NCI-H1930 (cell line): ENCODE data around the gene CPZ.

Experiments
- DNase-seq, 2 experiments: peaks; one replicate each; lab custom pipeline; 2025; lab: John Stamatoyannopoulos, UW

CPZ gene

DNA sequence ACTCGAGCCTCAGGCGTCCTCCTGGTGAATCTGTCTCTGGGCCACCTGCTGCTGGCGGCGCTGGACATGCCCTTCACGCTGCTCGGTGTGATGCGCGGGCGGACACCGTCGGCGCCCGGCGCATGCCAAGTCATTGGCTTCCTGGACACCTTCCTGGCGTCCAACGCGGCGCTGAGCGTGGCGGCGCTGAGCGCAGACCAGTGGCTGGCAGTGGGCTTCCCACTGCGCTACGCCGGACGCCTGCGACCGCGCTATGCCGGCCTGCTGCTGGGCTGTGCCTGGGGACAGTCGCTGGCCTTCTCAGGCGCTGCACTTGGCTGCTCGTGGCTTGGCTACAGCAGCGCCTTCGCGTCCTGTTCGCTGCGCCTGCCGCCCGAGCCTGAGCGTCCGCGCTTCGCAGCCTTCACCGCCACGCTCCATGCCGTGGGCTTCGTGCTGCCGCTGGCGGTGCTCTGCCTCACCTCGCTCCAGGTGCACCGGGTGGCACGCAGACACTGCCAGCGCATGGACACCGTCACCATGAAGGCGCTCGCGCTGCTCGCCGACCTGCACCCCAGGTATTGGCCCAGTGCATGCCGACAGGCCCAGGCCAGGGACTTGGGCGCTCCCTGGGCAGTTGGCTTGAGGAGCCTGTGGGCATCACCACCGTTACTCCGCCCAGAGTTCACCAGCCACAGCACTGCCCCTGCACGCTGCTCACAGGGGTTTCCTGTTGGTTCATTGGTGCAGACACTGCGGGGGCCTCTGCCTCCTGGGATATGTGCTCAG, 11.3 kb upstream of the CPZ start:
- no peak for DNase-seq

DNA sequence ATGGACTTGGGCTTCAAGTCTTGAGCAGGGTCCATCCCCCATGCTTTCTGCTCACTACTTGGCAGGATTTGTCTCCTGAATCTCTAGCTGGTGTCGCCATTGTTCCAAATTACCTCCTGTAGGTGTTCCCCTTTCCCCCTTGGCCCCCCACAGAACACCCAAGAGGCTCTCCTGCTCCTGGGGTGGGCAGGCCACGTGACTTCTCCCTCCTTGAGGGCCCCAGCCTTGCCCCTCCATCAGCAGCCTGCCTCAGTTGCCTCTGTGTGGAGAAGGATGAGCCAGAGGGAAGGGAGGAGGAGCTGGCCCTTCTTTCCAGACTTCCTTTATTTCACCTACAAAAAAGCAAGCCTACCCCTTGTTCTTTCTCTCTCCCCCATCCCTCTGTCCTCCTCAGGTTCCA, 10.5 kb upstream of the CPZ start:
- DNase-seq, result no peak

DNA sequence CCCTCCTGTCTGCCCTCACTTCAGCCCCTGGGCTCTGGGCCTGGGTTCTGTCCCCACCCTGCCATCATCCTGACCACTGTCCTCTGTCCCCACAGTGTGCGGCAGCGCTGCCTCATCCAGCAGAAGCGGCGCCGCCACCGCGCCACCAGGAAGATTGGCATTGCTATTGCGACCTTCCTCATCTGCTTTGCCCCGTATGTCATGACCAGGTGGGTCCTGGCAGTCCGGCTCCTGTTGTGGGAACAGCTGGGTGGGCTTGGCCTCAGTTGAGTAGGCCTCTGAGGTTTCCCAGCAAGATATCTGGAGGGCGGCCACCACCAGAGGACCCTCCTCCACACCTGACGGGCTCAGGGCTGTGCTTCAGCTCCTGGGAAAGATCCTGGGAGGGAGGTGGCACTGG, 10.1 kb upstream of the CPZ start:
- no peak for DNase-seq

DNA sequence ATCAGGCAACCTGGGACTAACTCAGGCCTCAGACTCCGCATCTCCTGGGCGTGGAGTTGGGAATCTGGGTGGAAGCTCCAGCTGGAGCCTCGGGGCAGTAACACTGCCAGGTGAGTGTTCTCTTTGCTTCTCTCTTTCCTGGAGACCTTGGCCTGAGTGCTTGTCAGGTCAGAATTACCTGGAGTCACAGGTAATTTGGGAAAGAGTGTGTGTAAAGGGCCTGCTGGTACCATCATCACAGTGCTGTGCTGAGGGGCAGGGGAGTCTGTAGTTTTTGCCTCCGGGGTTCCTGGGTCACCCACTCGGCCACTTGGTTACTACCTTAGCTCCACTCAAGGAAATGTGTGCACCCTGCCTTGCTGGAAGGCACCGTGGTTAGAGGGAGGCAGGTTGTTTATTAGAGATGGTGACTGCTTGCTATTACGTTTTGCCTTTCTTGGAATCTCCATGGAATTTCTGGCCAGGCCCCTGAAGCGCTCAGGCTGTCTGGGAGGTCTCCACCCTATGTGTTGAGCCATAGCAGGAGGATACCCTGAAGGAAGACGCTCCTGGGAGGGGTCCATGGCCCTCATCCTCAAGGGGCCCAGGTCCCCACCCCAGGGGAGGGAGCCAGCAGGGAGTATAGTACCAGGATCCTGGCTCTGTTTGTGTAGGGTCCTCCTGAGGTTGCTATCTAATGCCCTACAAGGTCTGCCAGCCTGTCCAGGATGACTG, 9.5 kb upstream of the CPZ start:
- no peak for DNase-seq

DNA sequence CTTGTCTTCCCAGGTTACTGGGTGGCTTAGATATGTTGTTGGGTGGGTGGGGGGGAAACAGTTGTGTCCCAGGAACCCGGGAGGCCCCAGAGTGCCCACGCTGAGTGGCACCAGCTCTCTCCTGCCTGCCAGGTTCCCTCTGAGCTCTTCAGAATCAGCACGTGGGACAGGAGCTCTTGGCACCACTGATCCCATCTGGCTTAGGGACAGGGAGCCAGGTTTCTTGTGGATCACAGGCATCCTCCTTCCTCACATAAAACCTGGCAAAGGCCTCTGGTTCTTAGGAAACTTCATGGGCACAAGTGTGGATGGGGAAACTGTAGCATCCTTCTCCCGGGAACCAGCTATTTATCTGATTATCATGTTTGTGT, 8.9 kb upstream of the CPZ start:
- no peak for DNase-seq

DNA sequence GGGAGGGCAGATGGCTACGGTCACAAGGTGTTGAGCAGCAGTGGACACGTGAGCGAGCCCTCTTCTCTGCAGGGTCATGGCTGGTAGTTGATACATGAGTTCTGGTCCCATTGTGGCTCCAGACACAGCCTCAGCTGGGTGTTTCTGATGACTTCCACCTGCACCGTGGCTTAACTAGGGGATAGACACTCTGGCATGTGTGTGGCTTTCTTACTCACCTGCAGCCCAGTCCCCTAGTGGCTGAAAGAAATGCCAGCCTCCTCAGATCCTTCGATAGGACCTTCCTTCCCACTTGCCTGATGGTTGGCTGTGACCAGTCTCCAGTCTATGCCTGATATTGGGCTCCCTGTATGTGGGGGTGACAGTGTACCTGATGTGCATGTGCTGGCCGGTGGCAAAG, 7.4 kb upstream of the CPZ start:
- DNase-seq, result no peak

DNA sequence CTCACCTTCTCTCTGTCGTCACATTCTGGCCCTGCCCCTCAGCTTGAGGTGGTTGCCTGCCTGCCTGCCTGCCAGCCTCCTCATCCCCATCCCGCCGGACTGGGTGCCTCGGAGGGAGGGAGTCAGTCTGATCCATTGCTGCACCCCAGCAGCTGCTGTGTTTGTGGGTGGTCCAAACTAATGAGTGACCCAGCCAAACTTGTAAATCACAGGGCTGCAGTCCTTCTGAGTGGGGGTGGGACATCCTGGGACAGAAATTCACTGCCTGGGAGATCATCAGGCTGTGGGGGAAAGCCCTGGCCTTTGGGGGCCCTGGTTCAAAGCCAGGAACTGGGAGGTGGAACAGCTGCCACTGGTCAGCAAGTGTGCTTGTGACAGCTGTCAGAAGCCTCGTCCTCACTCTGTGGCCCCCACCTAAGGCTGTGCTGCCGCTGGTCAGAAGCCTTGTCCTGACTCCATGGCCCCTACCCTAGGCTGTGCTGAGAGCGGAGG, 6.8 kb upstream of the CPZ start:
- DNase-seq, result no peak

DNA sequence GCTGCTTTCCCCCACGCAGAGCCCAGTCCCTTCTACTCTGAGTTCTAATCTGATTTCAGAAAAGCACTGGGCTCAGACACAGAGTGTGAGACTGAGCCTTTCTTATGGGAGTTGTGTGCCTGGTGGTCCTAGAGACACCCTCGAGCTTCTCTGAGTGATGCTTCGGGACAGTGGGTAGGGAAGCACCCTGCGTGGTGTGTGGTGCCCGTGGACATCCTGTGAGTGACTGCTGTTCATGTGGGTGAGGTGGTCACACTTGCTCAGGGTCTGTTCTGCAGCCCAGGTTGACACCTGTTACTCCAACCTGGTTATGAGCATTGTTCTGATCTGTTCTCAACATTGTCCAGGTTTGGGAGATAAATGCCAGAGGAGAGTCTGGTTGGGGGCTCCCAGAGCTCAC, 6.3 kb upstream of the CPZ start:
- DNase-seq, result no peak

DNA sequence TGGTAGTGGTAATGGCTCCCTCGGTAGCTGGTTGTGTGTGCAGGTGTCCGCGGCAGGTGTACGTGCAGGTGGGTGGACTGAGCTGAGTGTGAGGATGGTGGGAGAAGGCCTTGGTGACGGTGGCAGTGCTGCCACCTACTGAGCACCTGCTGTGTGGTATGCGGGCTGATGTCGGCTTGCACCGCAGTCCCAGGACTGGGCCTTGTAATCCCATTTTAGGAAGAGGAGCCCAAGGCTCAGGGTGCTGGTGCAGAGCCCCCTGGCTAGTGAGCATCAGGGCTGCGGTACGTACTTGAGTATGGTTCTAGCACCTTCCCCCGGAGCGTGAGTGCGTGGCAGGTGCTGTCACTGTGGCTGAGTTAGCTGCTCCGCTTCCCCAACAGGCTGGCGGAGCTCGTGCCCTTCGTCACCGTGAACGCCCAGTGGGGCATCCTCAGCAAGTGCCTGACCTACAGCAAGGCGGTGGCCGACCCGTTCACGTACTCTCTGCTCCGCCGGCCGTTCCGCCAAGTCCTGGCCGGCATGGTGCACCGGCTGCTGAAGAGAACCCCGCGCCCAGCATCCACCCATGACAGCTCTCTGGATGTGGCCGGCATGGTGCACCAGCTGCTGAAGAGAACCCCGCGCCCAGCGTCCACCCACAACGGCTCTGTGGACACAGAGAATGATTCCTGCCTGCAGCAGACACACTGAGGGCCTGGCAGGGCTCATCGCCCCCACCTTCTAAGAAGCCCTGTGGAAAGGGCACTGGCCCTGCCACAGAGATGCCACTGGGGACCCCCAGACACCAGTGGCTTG, 5.7 kb upstream of the CPZ start:
- no peak for DNase-seq

DNA sequence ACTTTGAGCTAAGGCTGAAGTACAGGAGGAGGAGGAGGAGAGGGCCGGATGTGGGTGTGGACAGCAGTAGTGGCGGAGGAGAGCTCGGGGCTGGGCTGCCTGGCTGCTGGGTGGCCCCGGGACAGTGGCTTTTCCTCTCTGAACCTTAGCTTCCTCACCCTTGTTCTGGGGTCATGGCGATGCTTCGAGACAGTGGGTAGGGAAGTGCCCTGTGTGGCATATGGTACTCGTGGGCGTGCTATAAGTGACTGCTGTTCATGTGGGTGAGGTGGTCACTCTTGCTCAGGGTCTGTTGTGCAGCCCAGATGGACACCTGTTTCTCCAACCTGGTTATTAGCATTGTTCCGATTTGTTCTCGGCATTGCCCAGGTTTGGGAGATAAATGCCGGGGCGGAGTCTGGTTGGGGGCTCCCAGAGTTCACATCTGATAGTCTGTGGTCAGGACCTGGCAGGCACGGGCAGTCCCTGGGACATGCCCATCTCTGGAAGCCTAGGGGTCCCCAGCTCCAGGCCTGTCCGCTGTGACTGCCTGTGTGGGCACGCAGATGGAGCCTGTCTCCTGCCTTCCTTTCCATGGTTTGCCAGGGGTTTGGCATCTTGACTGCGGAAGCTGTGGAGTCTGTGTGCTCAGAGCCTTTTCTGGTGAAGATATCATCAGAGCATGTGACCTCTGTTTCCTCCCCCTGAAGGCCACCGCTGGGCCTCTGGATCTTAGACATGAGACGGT, 4.9 kb upstream of the CPZ start:
- no peak for DNase-seq

DNA sequence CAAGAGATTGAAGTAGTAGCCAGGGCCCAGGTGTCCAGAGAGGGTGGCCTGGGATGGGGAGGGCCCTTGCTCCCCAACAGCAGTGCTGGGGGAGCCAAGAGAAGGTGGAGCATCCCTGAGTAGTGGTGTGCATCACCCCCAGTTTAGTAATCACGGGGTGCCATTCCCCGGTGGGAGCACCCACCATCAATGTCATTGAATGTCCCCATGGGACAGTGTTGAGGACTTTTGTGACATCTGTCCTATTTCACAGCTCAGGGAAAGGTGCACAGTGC, 4.4 kb upstream of the CPZ start:
- DNase-seq, result no peak

DNA sequence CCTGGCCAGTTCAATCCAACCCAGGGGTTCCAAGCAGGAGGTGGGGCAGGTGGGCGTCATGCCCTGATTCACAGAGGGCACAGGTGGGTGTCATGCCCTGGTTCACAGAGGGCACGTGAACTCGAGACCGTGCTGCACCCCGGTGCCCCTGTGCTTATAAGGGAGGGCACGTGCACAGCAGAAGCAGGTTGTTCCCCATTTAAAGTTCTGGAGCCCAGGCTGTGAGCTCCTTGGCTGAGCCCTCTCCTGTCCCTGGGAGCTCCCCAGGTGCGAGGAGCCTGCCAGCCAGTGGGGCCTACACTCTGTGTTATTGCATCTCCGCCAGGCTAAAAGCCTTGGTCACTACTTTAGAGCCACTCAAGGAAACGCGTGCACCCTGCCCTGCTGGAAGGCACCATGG, 3.2 kb upstream of the CPZ start:
- DNase-seq, result no peak

DNA sequence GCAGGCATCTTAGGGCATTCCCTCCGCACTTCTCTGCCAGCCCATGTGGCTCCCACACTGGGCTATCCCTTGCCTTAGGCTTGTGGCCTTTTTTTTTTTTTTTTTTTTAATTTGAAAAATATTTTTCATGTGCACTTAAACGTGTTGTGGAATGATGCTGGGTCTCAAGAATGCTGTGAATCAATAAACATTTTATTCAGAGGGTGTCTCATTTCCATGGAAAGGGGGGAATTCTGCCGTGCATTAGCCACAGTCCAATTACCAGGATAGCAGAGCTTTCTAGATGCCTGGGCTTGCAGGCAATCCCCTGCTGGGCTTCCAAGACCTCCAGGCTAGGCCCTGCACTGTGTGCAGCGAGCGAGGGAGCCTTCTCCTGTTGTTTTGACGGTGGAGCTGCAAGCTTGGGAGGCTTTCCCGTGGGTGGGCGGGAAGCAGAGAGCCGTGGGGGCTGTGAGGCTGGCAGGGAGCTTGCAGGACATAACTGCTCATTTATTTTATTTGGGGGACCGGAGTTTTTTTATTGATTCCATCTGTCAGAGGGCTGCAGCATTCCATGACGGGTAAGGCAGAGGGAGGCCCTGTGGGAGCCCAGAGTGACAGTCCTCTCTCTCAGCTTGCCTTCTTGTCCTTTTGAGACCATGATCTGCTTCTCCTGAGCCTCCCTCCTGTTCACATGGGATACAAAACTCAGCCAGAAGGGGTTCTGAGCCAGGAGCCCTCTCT, 2.6 kb upstream of the CPZ start:
- DNase-seq, result no peak

DNA sequence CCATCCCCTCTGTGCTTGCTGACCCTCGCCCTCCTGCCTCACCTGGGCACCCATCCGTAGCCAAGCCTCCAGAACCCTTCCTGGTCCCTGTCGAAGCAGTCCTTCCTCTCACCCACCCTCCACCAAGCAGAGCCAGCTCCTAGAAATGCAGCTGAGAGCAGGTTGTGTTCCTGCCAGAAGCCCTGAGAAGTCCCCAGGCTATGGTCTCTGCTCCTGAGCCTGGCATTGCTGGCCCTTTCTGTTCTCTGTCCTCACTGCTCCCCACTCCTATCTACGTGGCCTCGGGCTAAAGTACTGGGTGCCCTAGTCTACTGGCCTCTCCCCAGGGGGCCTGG, 2.1 kb upstream of the CPZ start:
- no peak for DNase-seq

DNA sequence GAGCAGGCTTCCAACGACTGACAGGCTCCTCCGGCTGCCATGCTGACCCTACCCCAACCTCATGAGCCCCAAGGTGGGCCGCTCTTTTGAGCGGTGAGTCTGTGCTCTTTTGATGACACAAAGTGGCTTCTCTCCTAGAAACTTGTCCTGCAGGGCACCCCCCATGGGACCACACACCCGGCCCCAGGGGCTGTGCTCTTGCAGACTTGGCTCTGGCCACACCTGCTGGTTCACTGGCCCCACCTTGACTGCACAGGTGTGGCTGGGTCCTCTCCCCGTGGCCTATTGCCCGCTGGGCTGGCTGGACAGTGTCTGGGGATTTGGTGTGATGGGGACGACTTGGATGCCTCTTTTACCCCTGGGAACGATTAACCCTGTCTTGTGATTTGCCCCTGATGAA, 1.5 kb upstream of the CPZ start:
- no peak for DNase-seq

DNA sequence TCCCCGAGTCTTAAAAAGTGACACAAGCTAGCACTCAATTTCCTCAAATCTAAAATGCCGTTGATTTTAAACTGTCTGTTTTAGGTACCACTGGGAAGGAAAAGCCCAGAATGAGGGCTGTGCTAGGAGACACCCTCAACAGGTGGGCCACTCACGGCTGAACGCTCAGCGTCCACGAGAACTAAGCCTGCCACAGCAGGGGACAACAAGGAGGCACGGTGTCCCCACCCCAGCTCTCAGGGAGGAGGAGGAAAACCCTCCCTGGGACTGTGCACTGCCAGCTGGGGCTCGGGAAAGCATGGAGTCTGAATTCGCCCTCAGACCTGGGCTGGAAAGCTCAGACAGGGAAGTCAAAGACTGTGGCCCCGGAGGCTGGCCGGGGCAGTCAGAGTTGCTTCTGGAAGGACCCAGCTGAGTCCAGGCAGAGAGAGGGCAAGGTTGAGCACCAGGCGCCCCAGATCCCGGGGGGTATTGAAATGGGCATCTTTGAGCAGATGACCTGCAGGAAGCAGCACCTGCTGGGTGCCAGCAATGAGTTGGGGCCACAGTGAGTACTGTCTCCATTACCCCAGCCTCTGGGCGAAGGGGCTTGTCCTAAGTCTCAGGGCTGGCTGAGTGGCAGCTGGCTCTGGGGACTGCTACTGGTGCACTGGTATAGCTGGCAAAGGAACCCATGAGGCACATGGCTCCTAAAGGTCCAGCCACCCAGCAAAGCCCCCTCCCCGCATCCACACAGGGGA, 769 bp upstream of the CPZ start:
- DNase-seq, result no peak

DNA sequence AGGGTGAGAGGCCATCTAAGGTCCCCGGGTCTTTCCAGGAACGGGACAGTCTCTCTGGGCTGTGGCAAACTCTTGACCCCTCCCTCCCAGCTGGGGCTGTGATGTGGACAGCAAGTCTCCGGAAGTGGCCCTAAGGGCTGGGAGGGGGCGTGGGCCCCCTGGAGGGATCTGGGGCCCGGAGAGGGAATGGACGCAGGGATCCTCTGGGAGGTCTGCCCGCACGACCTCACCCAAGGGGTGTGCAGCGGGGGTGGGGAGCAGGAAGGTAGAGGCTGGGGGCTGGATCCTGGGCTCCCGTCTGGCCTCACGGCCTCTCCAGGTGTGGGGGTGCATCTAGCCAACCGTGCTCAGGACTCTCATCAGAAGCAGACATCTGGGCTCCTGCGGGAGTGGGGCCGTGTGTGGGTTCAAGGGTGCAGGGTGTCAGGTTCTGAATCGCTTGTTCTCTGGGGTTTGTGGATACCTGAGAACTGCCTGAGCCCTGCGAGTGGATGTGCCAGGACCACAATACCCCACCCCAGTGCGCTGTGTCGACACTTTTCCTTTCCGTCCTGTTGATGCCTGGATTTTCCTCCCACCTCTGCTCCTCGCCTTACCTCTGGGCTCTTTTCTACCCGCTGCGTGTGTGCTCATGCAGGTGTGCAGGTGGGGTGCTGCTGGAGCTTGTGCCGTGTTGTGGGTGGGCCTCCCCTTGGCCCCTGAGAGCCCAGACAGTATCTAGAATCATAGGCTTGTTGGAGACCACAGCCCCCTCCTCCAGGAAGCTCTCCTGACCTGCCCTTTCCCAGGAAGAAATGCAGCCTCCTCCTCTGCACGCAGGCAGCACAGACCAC, 915 bp downstream of the CPZ start:
- DNase-seq, result no peak

DNA sequence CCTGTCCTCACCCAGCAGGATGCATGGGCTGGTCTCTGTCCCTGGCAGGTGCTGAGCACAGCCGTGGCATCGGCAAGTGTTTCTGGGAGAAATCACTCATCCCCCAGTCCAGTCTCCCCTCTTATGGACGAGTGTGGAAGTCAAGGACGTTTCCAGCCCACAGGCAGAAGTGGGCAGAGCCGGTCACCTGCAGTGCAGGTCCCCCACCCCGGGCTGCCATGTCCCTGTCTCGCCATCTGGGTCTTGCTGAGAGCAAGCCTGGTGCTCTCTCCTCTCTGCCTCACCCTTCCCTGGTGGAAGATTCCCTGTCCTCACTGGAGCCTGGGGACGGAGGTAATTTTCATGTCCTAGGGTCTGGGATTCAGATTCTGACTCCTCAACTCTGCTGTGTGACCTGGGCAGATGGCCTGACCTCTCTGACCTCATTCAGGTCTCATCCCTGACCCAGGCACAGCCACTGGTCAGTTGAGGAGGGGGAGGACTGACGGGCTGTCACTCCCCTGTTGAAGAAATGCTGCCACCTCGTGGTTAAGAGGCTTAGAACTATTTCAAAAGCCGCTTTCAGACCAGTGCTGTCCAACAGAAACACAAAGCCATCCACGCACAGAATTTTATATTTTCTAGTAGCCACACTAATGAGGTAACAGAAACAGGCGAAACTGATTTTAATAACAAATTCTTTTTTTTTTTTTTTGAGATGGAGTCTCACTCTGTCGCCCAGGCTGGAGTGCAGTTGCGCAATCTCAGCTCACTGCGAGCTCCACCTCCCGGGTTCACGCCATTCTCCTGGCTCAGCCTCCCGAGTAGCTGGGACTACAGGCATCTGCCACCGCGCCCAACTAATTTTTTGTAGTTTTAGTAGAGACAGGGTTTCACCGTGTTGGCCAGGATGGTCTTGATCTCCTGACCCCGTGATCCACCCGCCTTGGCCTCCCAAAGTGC, 1.8 kb downstream of the CPZ start:
- DNase-seq, result peak in 1 of 2 experiments; percentile 53
